HTR-8/SVneo (cell line): ENCODE measurements around the gene ATXN7L3B.

Source experiments
- DNase-seq: peaks from one replicate; pipeline ENCODE4 v3.0.0; 2011; ENCODE audit warnings: low spot score, mixed read lengths; ENCODE audit not compliant: insufficient read length
- FAIRE-seq: peaks from 2 replicates; lab custom pipeline; 2011; peaks lifted over from hg19 to GRCh38; lab: Jason Lieb, UNC

The ATXN7L3B gene

DNA sequence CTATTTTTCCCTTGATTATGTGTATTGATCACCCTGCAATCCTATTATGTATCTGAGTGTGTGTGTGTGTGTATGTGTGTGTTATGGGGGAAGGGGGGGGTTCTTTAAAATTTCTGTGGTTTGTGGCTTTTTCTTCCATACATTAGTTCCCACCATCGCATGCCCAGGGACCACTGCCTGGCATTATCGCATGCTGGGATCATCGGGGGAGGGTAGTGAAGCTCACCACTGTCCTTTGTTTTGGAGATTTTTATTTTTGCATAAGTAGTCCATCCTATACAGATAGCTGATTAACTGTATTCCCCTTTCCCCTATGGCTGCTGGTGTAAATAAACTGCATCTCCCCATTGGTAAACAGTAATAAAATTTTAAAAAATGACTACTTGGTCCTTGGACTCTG, 3.4 kb downstream of the ATXN7L3B start:
- FAIRE-seq, result no peak
- no peak for DNase-seq

DNA sequence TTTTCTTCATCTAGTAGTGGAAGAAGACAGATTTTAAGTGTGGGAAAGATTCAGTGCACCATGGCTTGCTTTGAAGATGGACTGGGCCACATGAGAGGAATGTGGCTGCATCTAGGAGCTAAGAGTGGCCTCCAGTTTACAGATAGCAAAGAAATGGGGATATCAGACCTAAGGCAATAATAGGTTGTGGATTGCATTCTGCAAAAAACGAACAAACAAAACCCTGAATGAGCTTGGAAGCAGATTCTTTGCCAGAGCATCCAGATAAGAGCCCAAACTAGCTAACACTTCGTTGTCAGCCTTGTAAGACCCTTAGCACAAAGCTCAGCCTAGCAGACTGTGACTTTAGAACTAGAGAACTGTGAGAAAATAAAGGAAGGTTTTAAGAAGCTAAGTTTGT, 9.6 kb downstream of the ATXN7L3B start:
- DNase-seq, result no peak

DNA sequence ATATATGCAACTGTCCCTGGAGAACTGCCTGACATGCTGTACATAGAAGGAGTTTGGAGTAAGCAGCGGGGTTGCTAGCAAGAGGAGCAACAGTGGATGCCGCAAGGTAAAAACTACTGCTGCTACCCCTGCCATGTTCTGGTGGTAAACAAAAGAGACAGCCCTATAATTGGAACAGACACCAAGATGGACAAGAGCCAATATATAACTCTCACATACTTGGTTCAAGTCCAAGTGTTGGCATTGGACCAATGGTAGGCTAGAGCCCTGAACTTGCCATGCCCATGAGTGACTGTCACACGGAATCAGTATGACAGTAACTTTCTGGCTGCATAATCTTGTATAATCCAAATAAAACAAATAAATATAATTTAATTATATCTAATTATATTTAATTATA, 13.7 kb downstream of the ATXN7L3B start:
- no peak for DNase-seq

More for the DNA sequence above, 9.6 kb downstream of the ATXN7L3B start:
- no peak for FAIRE-seq

GRCh38 chr12:74552201-74552600, 14.6 kb downstream of the ATXN7L3B start:
- no peak for DNase-seq
- FAIRE-seq, result no peak

More for the DNA sequence above, 13.7 kb downstream of the ATXN7L3B start:
- FAIRE-seq, result no peak

DNA sequence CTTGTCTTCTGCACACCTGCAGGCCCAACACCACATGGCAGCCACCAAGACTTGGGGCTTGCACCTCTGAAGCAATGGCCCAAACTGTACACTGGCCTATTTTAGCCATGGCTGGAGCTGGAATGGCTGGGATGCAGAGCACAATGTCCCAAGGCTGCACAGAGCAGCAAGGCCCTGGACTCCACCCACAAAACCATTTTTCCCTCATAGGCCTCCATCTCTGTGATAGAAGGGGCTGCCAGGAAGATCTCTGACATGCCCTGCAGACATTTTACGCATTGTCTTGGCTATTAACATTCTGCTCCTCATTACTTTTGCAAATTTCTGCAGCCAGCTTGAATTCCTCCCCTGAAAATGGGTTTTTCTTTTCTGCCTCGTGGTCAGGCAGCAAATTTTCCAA, 22.1 kb downstream of the ATXN7L3B start:
- DNase-seq (no peak), FAIRE-seq (no peak)

DNA sequence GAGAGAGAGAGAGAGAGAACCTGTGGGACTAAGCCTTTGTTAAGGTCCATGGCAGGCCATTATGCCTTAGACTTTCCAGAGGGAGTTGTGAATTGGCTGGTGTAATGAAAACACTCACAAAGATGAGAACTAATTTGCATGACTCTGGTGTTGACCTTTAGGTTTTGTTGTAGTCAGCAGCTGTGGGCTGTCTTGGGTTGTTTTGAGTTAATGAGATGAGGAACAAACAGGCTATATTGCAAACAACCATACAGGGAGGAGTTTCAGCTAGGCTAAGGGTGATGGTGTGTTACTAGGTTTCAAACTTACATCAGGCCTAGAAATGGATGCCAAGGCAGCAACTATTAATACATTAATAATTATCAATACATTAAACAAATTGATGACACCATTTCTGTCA, 26.3 kb downstream of the ATXN7L3B start:
- no peak for DNase-seq
- FAIRE-seq, result no peak

DNA sequence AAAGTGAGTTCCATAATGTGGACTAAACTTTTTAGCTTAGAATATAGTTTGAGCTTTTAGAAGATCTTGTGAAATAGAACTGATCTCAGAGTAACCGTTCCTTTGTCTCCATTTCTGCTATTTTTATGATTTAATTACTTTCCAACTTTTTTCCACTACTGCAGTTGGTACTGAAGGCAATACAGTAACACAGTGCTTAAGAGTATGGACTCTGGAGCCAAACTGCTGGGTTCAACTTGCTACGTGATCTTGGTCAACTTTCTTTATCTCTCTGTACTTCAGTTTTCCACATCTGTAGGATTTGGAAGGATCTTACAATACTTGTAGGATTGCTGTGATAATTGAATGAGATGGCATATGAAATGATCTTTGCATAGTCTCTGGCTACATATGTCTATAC, 40.9 kb downstream of the ATXN7L3B start:
- no peak for DNase-seq
- FAIRE-seq, result no peak

DNA sequence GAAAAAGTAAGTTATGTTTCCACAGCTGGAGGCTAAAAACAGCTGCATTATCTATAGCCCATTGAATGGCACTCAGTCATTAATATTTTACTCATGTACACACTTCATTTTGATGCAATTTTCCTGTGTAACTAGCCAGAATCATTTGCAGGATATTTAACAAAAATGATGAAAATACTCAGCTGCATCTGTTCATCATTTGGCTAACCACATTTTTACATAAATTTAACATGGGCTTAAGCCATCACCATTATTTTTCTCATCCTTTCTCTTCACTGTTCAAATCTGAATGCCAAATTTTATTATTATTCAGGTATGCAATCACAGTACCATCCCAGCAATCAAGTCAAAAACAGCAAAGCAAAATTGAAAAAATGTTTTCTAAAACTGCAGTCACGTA, 41.8 kb downstream of the ATXN7L3B start:
- FAIRE-seq, result no peak
- no peak for DNase-seq

GRCh38 chr12:74579981-74580380, 42.3 kb downstream of the ATXN7L3B start:
- no peak for FAIRE-seq
- no peak for DNase-seq

- no peak for DNase-seq
These were observed 43.8 kb downstream of the ATXN7L3B start for GRCh38 chr12:74581439-74581838.

GRCh38 chr12:74584483-74585062, 46.9 kb downstream of the ATXN7L3B start:
- FAIRE-seq (no peak), DNase-seq (no peak)

More at GRCh38 chr12:74581439-74581838, 43.8 kb downstream of the ATXN7L3B start:
- FAIRE-seq, result no peak

DNA sequence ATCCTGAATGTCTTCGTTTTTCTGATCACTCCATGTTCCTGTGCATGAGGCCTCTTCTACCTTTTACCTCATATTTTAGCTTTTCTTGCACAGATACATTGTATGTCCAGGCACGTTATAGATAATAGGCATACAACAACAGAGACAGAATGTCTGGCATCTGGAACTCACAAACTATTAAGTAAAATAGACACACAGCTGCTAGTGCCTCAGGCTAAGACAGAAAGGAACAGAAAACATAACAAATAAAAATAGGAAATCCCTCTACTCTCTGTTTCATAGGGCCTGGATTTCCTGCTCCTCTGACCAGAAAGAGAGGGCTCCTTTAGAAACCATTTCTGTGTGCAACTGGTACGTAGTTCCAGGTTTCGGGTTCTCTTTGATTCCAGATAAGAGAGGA, 48.6 kb downstream of the ATXN7L3B start:
- FAIRE-seq (no peak), DNase-seq (no peak)
